ENCODE measurements around the gene CGAS.

- TF ChIP-seq CTCF (IDR thresholded peaks at IDR 0.05): no peak
- no peak for TF ChIP-seq ZBTB43 (CRISPR knock-in tag; IDR thresholded peaks at IDR 0.05)
- no peak for TF ChIP-seq FOXP4 (CRISPR knock-in tag; IDR thresholded peaks at IDR 0.05)
- TF ChIP-seq ATF3 (CRISPR knock-in tag; conservative IDR thresholded peaks at IDR 0.05): no peak
- no peak for TF ChIP-seq MAX (CRISPR knock-in tag; IDR thresholded peaks at IDR 0.05)
Observed at GRCh38 chr6:73395875-73396274, 56.2 kb downstream of the CGAS start.
